ENCODE data around the gene KRTAP3-1. TPM values are rescaled to one million over a fixed set of nuclear protein-coding genes. Genes with fewer than 3 reads are reported as not detected.
"Not testable (repeated sequence)": the region's sequence is repeated elsewhere in the genome, so short reads cannot be mapped to it uniquely, and the experiment has no call there.

KRTAP3-1 gene
- 10 to 100 TPM in 2 of 4 donors, 1 to 10 TPM in 1, not detected in 1; 5.6 to 95.2 (median 15.5) TPM for total RNA-seq

- no peak for DNase-seq (ENCODE audit: low spot score in 2 of 2)
- WGBS: 88% methylated on average over 8 of the region's 8 CpGs
- H3K27me3 ChIP-seq: no peaks in the 10 kb centered on the region
Measured at GRCh38 chr17:41008811-41009210, at the start of gene KRTAP3-1. KRTAP3-1 (minus strand) TSS chr17:41009128; CDS start chr17:41009074, 54 bp downstream.

GRCh38 chr17:41057547-41057946 is 48.6 kb upstream of the KRTAP3-1 start:
- TF ChIP-seq EP300 (IDR thresholded peaks at IDR 0.05) (no peak), POLR2A (IDR thresholded peaks at IDR 0.05) (no peak), CTCF (IDR thresholded peaks at IDR 0.05) (no peak), POLR2AphosphoS5 (IDR thresholded peaks at IDR 0.05) (no peak)
- H3K36me3 ChIP-seq: no peaks in the 10 kb centered on the region
- no peaks in the 10 kb centered on the region for H3K4me1 ChIP-seq
- H3K27me3 ChIP-seq: peaks cover 4% of the 10 kb centered on the region
- WGBS: 91% methylated on average over 1 of the region's 1 CpG
- no peaks in the 10 kb centered on the region for H3K9me3 ChIP-seq
- H3K4me3 ChIP-seq: no peak overlapping the region
- H3K27ac ChIP-seq: no peak overlapping the region
- no peak for DNase-seq (ENCODE audit: low spot score in 2 of 2)

More at GRCh38 chr17:41008811-41009210, at the start of gene KRTAP3-1:
- Histone ChIP-seq H3K4me1 (no peaks in the 10 kb centered on the region), H3K27ac (no peak within 1 kb of the TSS), H3K9me3 (no peaks in the 10 kb centered on the region), H3K4me3 (no peak within 1 kb of the TSS), H3K36me3 (no peaks in the 10 kb centered on the region)
- TF ChIP-seq POLR2A (IDR thresholded peaks at IDR 0.05) (no peak), EP300 (IDR thresholded peaks at IDR 0.05) (no peak), POLR2AphosphoS5 (IDR thresholded peaks at IDR 0.05) (no peak), CTCF (IDR thresholded peaks at IDR 0.05) (no peak)

GRCh38 chr17:41055130-41055529 is 46.2 kb upstream of the KRTAP3-1 start, which contains the start of gene KRTAP2-2:
KRTAP2-2 (minus strand) TSS chr17:41055230; CDS start chr17:41055211, 19 bp downstream.
- H3K27me3 ChIP-seq; H3K4me3 ChIP-seq; DNase-seq (ENCODE audit: low spot score in 2 of 2); H3K27ac ChIP-seq; H3K4me1 ChIP-seq; H3K36me3 ChIP-seq; H3K9me3 ChIP-seq: not testable (repeated sequence)
- 100% methylated on average over 1 of the region's 6 CpGs for WGBS

GRCh38 chr17:41054556-41054955 is 45.6 kb upstream of the KRTAP3-1 start:
- not testable (repeated sequence) for H3K36me3 ChIP-seq; H3K4me3 ChIP-seq; H3K27me3 ChIP-seq; H3K27ac ChIP-seq; DNase-seq (ENCODE audit: low spot score in 2 of 2); H3K4me1 ChIP-seq; H3K9me3 ChIP-seq
- WGBS: 83% methylated on average over 7 of the region's 9 CpGs

GRCh38 chr17:41054025-41054424 is 45.1 kb upstream of the KRTAP3-1 start:
- no peak for TF ChIP-seq POLR2AphosphoS5 (IDR thresholded peaks at IDR 0.05)
- no peak for TF ChIP-seq POLR2A (IDR thresholded peaks at IDR 0.05)
- TF ChIP-seq CTCF (IDR thresholded peaks at IDR 0.05): no peak
- TF ChIP-seq EP300 (IDR thresholded peaks at IDR 0.05): no peak
- no peak for DNase-seq (ENCODE audit: low spot score in 2 of 2)
- no peaks in the 10 kb centered on the region for H3K9me3 ChIP-seq

GRCh38 chr17:41052566-41052965 is 43.6 kb upstream of the KRTAP3-1 start:
- H3K9me3 ChIP-seq: no peaks in the 10 kb centered on the region
- H3K27ac ChIP-seq: no peak overlapping the region
- no peak for DNase-seq (ENCODE audit: low spot score in 2 of 2)
- no peak for TF ChIP-seq EP300 (IDR thresholded peaks at IDR 0.05)
- no peak for TF ChIP-seq POLR2A (IDR thresholded peaks at IDR 0.05)
- TF ChIP-seq CTCF (IDR thresholded peaks at IDR 0.05): no peak
- TF ChIP-seq POLR2AphosphoS5 (IDR thresholded peaks at IDR 0.05): no peak
- H3K36me3 ChIP-seq: no peaks in the 10 kb centered on the region
- no peak overlapping the region for H3K4me3 ChIP-seq
- no peaks in the 10 kb centered on the region for H3K4me1 ChIP-seq
- peaks cover 6% of the 10 kb centered on the region for H3K27me3 ChIP-seq

More at GRCh38 chr17:41054025-41054424, 45.1 kb upstream of the KRTAP3-1 start:
- no peak overlapping the region for H3K27ac ChIP-seq
- 91% methylated on average over 4 of the region's 4 CpGs for WGBS
- H3K27me3 ChIP-seq: no peaks in the 10 kb centered on the region
- H3K4me1 ChIP-seq: no peaks in the 10 kb centered on the region
- no peak overlapping the region for H3K4me3 ChIP-seq
- no peaks in the 10 kb centered on the region for H3K36me3 ChIP-seq

All from suprapubic skin (tissue), 4 donors.